HCT116 (cell line): ENCODE results near the gene HECW1. TPM values are rescaled to one million over a fixed set of nuclear protein-coding genes. Genes with fewer than 3 reads are reported as not detected.

Source experiments
- ATAC-seq: fragments of 200-7000 bp; cut with Tn5 transposase; 2 replicates; pipeline ENCODE4 v1.9.1; 2020; ENCODE audit warnings: mild to moderate bottlenecking, moderate library complexity
- BruUV-seq: library from RNA; stranded (reverse); fragments of 400-500 nt; replicated peaks from 2 replicates; lab custom pipeline; 2021; lab: Mats Ljungman, UMichigan
- CTCF ChIA-PET: fragments of 300-600 bp; sonication (Branson Sonifier 250); formaldehyde crosslinking; loops from one replicate; lab custom pipeline; 2021; ENCODE audit warnings: antibody characterized with exemption; lab: Charles Lee
- POLR2A ChIA-PET: fragments of 300-600, 350-600 bp; sonication (Branson Sonifier 250); formaldehyde crosslinking; loops from one replicate; lab custom pipeline; 2021; ENCODE audit warnings: antibody characterized with exemption; lab: Charles Lee
- RAD21 ChIA-PET, 2 experiments: fragments of 300-600 bp; sonication (Branson Sonifier 250); formaldehyde crosslinking; loops; one replicate each; lab custom pipeline; 2023; ENCODE audit warnings: low total read pairs in 2 of 2; ENCODE audit not compliant: uncharacterized antibody in 2 of 2, unreplicated experiment in 2 of 2, low non-redundant PET in 1 of 2; lab: Charles Lee
- DNase-seq: peaks from one replicate; pipeline ENCODE4 v3.0.0-alpha.2; 2010; ENCODE audit warnings: low read depth, low spot score
- H2AFZ ChIP-seq: fragments of 200-600 bp; shearing (Covaris generic), sonication (generic); 2 replicates; pipeline ENCODE4 v1.6.1; 2017; ENCODE audit warnings: low read depth, mixed run types, mixed read lengths, antibody characterized with exemption, low read length; ENCODE audit not compliant: poor library complexity, severe bottlenecking
- H3K27ac ChIP-seq: 2 replicates; pipeline ENCODE4 v1.5.1; 2012; ENCODE audit warnings: low read depth, low read length
- H3K27me3 ChIP-seq: fragments of 200-600 bp; sonication (generic); 2 replicates; pipeline ENCODE4 v1.6.1; 2016; ENCODE audit warnings: mixed run types, low read length, mixed read lengths; ENCODE audit not compliant: insufficient read depth
- H3K36me3 ChIP-seq, 2 experiments: fragments of 200-500 bp in 1 of 2; fragments of 200-600 bp in 1 of 2; sonication (Bioruptor generic) in 1 of 2; sonication (generic) in 1 of 2; 2 replicates each; pipeline versions ENCODE4 v1.5.1 to v1.6.1; 2014 to 2016; ENCODE audit warnings: low read length in 2 of 2, inconsistent platforms in 1 of 2, mixed read lengths in 1 of 2, mixed run types in 1 of 2; ENCODE audit not compliant: insufficient read depth in 2 of 2, control insufficient read depth in 1 of 2
- H3K4me1 ChIP-seq, 2 experiments: fragments of 200-600 bp in 1 of 2; sonication (generic) in 1 of 2; 2 replicates each; pipeline versions ENCODE4 v1.5.1 to v1.6.1; 2012 to 2017; ENCODE audit warnings: low read length in 2 of 2, inconsistent platforms in 1 of 2, mild to moderate bottlenecking in 1 of 2, mixed read lengths in 1 of 2, mixed run types in 1 of 2, moderate library complexity in 1 of 2; ENCODE audit not compliant: insufficient read depth in 2 of 2, control insufficient read depth in 1 of 2
- H3K4me2 ChIP-seq: fragments of 200-600 bp; sonication (generic); 2 replicates; pipeline ENCODE4 v1.6.1; 2017; ENCODE audit warnings: mixed run types, low read length, mixed read lengths
- H3K4me3 ChIP-seq, 2 experiments: fragments of 200-600 bp in 1 of 2; sonication (generic) in 1 of 2; replicated peaks in 1 of 2; 2 replicates each; pipeline ENCODE4 v1.5.1; 2011 to 2016; ENCODE audit warnings: low read length in 2 of 2, control low read depth in 1 of 2, low read depth in 1 of 2, mild to moderate bottlenecking in 1 of 2, mixed read lengths in 1 of 2, mixed run types in 1 of 2
- H3K79me2 ChIP-seq: fragments of 200-600 bp; sonication (generic); 2 replicates; pipeline ENCODE4 v1.6.1; 2017; ENCODE audit warnings: mild to moderate bottlenecking, mixed run types, low read length, moderate library complexity, mixed read lengths; ENCODE audit not compliant: insufficient read depth
- H3K9ac ChIP-seq: fragments of 200-600 bp; sonication (generic); 2 replicates; pipeline ENCODE4 v1.6.1; 2016; ENCODE audit warnings: low read length, mixed read lengths
- H3K9me2 ChIP-seq: fragments of 200-600 bp; sonication (generic), shearing (Covaris generic); 2 replicates; pipeline ENCODE4 v1.6.1; 2017; ENCODE audit warnings: mixed run types, mild to moderate bottlenecking, moderate library complexity; ENCODE audit not compliant: insufficient read depth
- H3K9me3 ChIP-seq, 2 experiments: fragments of 200-500 bp in 1 of 2; fragments of 200-600 bp in 1 of 2; sonication (Bioruptor generic) in 1 of 2; sonication (generic) in 1 of 2; 2 replicates each; pipeline ENCODE4 v1.6.1; 2014 to 2017; ENCODE audit warnings: low read length in 2 of 2, mixed read lengths in 2 of 2, inconsistent platforms in 1 of 2, low read depth in 1 of 2, mild to moderate bottlenecking in 1 of 2, mixed run types in 1 of 2, moderate library complexity in 1 of 2; ENCODE audit not compliant: control insufficient read depth in 1 of 2, insufficient read depth in 1 of 2
- H4K20me1 ChIP-seq: fragments of 200-600 bp; sonication (generic), shearing (Covaris generic); 2 replicates; pipeline ENCODE4 v1.6.1; 2017; ENCODE audit warnings: mixed run types, mild to moderate bottlenecking, moderate library complexity; ENCODE audit not compliant: insufficient read depth
- CEBPB ChIP-seq: IDR thresholded peaks from 2 replicates; pipeline ENCODE4 v1.6.1; 2012; ENCODE audit warnings: low read depth
- EGR1 ChIP-seq: IDR thresholded peaks from 2 replicates; pipeline ENCODE4 v1.6.1; 2012; ENCODE audit warnings: low read depth
- ELF1 ChIP-seq: IDR thresholded peaks from 2 replicates; pipeline ENCODE4 v1.6.1; 2012; ENCODE audit warnings: low read depth, borderline replicate concordance
- EZH2 ChIP-seq: fragments of 200-600 bp; sonication (generic); IDR thresholded peaks from 2 replicates; pipeline ENCODE4 v1.6.1; 2017; ENCODE audit warnings: antibody characterized with exemption, mixed run types
- EZH2phosphoT487 ChIP-seq: fragments of 200-600 bp; IDR thresholded peaks from 2 replicates; pipeline ENCODE4 v1.6.1; 2018; ENCODE audit warnings: antibody characterized with exemption, borderline replicate concordance
- POLR2A ChIP-seq: IDR thresholded peaks from 2 replicates; pipeline ENCODE4 v1.7.0; 2011; ENCODE audit warnings: borderline replicate concordance; ENCODE audit not compliant: insufficient read depth, insufficient read length; ENCODE audit errors: extremely low read depth
- POLR2AphosphoS5 ChIP-seq: IDR thresholded peaks from 2 replicates; pipeline ENCODE4 v1.6.1; 2011; ENCODE audit warnings: mild to moderate bottlenecking, low read depth, low read length, moderate library complexity
- RAD21 ChIP-seq: IDR thresholded peaks from 2 replicates; pipeline ENCODE4 v1.6.1; 2012; ENCODE audit warnings: low read depth, mild to moderate bottlenecking
- SIN3A ChIP-seq: IDR thresholded peaks from 2 replicates; pipeline ENCODE4 v1.6.1; 2012; ENCODE audit warnings: low read depth
- SP1 ChIP-seq: IDR thresholded peaks from 2 replicates; pipeline ENCODE4 v1.6.1; 2012; ENCODE audit warnings: low read depth
- TCF7L2 ChIP-seq: IDR thresholded peaks from 2 replicates; pipeline ENCODE4 v1.7.0; 2011; ENCODE audit warnings: borderline replicate concordance, inconsistent platforms; ENCODE audit not compliant: insufficient read depth, insufficient read length; ENCODE audit errors: extremely low read depth
- ZFX ChIP-seq: fragments of 450-650 bp; IDR thresholded peaks from 2 replicates; pipeline ENCODE4 v1.6.1; 2017
- intact Hi-C: fragments of 100-400 bp; cut with micrococcal nuclease; formaldehyde crosslinking; loops from 2 replicates; pipeline ENCODE4 v1.10.0; 2022
- total RNA-seq: library from RNA; stranded (reverse); gene quantifications from one replicate; pipeline ENCODE4 v1.2.1, GENCODE V29; 2021; ENCODE audit not compliant: unreplicated experiment
- TF ChIP-seq, protein P1 (sequence below): IDR thresholded peaks from 2 replicates; pipeline ENCODE4 v1.6.1; 2012; ENCODE audit warnings: low read depth
- TF ChIP-seq, protein P2 (sequence below): IDR thresholded peaks from 2 replicates; pipeline ENCODE4 v1.6.1; 2012
- TF ChIP-seq, protein P3 (sequence below): IDR thresholded peaks from 2 replicates; pipeline ENCODE4 v1.6.1; 2011; ENCODE audit warnings: mild to moderate bottlenecking, low read length, moderate library complexity; ENCODE audit not compliant: insufficient replicate concordance; ENCODE audit errors: extremely low read depth
- TF ChIP-seq, protein P4 (sequence below): IDR thresholded peaks from 2 replicates; pipeline ENCODE4 v1.6.1; 2012
- TF ChIP-seq, protein P5 (sequence below), 3 experiments: fragments of 200-600 bp in 1 of 3; sonication (generic) in 1 of 3; IDR thresholded peaks in 2 of 3; conservative IDR thresholded peaks in 1 of 3; 2 replicates each; pipeline ENCODE4 v1.5.1; 2012 to 2017; ENCODE audit warnings: low read depth in 2 of 3, low read length in 2 of 3, antibody characterized with exemption in 1 of 3, borderline replicate concordance in 1 of 3, control low read depth in 1 of 3, mild to moderate bottlenecking in 1 of 3, mixed read lengths in 1 of 3, mixed run types in 1 of 3, moderate library complexity in 1 of 3; ENCODE audit not compliant: insufficient read depth in 1 of 3

HECW1 gene
- total RNA-seq, 1 experiment from 2014 or later = 5.6 TPM

DNA sequence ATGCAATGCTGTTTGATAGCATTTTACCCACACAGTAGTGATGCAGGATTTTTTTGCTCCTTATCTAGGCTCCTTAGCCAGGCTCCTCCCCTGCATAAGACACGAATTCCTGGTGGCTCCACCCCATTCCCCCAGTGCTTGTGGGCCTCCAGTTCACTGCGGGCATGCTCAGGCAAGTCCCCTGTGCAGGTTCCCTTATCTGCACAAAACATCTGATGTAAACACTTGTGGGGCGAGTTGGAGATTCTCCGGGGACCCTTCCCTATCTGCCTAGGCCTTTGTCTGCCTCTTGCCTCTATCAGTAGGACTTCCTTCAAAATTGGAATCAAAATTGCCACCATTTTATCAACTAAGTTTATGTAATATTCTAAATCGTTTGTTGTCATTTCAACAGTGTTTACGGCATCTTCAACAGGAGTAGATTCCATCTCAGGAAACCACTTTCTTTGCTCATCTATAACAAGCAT lies 465.1 kb downstream of the HECW1 start:
- H3K27ac ChIP-seq = peak overlapping the region; percentile 18; the same call in 1 of the 2 replicates
- no peaks in the 10 kb centered on the region for H3K79me2 ChIP-seq
- BruUV-seq = no TSS peak

More for the DNA sequence above, 465.1 kb downstream of the HECW1 start:
- ATAC-seq (peak; percentile 77), DNase-seq (no peak)
- ChIA-PET CTCF (interaction anchor here (1.7 kb wide), 1 partner anchor 122 kb away, joined by 4 read pairs; no protein-coding TSS in a partner anchor), RAD21 (no interaction called here), POLR2A (no interaction called here)
- Histone ChIP-seq H3K36me3 (no peaks in the 10 kb centered on the region), H3K9me2 (no peaks in the 10 kb centered on the region), H3K27me3 (no peaks in the 10 kb centered on the region), H3K4me3 (no peak overlapping the region), H4K20me1 (no peaks in the 10 kb centered on the region), H2AFZ (no peak overlapping the region), H3K4me2 (peak overlapping the region; percentile 15; the same call in 1 of the 2 replicates), H3K4me1 (peaks cover 11 to 19% of the 10 kb centered on the region in 2 experiments), H3K9me3 (no peaks in the 10 kb centered on the region), H3K9ac (no peak overlapping the region)
- TF ChIP-seq EZH2phosphoT487 = no peak
- TF ChIP-seq, protein P1, sequence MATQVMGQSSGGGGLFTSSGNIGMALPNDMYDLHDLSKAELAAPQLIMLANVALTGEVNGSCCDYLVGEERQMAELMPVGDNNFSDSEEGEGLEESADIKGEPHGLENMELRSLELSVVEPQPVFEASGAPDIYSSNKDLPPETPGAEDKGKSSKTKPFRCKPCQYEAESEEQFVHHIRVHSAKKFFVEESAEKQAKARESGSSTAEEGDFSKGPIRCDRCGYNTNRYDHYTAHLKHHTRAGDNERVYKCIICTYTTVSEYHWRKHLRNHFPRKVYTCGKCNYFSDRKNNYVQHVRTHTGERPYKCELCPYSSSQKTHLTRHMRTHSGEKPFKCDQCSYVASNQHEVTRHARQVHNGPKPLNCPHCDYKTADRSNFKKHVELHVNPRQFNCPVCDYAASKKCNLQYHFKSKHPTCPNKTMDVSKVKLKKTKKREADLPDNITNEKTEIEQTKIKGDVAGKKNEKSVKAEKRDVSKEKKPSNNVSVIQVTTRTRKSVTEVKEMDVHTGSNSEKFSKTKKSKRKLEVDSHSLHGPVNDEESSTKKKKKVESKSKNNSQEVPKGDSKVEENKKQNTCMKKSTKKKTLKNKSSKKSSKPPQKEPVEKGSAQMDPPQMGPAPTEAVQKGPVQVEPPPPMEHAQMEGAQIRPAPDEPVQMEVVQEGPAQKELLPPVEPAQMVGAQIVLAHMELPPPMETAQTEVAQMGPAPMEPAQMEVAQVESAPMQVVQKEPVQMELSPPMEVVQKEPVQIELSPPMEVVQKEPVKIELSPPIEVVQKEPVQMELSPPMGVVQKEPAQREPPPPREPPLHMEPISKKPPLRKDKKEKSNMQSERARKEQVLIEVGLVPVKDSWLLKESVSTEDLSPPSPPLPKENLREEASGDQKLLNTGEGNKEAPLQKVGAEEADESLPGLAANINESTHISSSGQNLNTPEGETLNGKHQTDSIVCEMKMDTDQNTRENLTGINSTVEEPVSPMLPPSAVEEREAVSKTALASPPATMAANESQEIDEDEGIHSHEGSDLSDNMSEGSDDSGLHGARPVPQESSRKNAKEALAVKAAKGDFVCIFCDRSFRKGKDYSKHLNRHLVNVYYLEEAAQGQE = no peak
- TF ChIP-seq, protein P2, sequence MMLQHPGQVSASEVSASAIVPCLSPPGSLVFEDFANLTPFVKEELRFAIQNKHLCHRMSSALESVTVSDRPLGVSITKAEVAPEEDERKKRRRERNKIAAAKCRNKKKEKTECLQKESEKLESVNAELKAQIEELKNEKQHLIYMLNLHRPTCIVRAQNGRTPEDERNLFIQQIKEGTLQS = no peak
- TF ChIP-seq POLR2AphosphoS5 = no peak
- TF ChIP-seq, protein P3, sequence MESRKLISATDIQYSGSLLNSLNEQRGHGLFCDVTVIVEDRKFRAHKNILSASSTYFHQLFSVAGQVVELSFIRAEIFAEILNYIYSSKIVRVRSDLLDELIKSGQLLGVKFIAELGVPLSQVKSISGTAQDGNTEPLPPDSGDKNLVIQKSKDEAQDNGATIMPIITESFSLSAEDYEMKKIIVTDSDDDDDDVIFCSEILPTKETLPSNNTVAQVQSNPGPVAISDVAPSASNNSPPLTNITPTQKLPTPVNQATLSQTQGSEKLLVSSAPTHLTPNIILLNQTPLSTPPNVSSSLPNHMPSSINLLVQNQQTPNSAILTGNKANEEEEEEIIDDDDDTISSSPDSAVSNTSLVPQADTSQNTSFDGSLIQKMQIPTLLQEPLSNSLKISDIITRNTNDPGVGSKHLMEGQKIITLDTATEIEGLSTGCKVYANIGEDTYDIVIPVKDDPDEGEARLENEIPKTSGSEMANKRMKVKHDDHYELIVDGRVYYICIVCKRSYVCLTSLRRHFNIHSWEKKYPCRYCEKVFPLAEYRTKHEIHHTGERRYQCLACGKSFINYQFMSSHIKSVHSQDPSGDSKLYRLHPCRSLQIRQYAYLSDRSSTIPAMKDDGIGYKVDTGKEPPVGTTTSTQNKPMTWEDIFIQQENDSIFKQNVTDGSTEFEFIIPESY = no peak
- TF ChIP-seq, protein P4, sequence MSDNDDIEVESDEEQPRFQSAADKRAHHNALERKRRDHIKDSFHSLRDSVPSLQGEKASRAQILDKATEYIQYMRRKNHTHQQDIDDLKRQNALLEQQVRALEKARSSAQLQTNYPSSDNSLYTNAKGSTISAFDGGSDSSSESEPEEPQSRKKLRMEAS = no peak
- no peak for TF ChIP-seq ELF1
- no peak for TF ChIP-seq ZFX
- no peak for TF ChIP-seq SP1
- TF ChIP-seq EZH2 = no peak
- TF ChIP-seq RAD21 = no peak
- TF ChIP-seq, protein P5, sequence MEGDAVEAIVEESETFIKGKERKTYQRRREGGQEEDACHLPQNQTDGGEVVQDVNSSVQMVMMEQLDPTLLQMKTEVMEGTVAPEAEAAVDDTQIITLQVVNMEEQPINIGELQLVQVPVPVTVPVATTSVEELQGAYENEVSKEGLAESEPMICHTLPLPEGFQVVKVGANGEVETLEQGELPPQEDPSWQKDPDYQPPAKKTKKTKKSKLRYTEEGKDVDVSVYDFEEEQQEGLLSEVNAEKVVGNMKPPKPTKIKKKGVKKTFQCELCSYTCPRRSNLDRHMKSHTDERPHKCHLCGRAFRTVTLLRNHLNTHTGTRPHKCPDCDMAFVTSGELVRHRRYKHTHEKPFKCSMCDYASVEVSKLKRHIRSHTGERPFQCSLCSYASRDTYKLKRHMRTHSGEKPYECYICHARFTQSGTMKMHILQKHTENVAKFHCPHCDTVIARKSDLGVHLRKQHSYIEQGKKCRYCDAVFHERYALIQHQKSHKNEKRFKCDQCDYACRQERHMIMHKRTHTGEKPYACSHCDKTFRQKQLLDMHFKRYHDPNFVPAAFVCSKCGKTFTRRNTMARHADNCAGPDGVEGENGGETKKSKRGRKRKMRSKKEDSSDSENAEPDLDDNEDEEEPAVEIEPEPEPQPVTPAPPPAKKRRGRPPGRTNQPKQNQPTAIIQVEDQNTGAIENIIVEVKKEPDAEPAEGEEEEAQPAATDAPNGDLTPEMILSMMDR (IDR thresholded peaks at IDR 0.05 in 2 of 3, conservative IDR thresholded peaks at IDR 0.05 in 1 of 3; ENCODE audit: borderline replicate concordance in 1 of 3, insufficient read depth in 1 of 3, low read depth in 2 of 3, low read length in 2 of 3) = no peak
- TF ChIP-seq TCF7L2 = no peak
- TF ChIP-seq EGR1 = no peak
- TF ChIP-seq CEBPB = no peak
- TF ChIP-seq SIN3A = no peak
- TF ChIP-seq POLR2A = no peak
- intact Hi-C loops = no loop called here
